SK-N-MC (cell line): ENCODE data around the gene RP2.

Source experiments
- EZH2 ChIP-seq: fragments of 200-600 bp; sonication (generic); IDR thresholded peaks from one replicate; pipeline ENCODE4 v1.6.1; 2017; ENCODE audit warnings: antibody characterized with exemption
- FOXP2 ChIP-seq: optimal IDR thresholded peaks from 2 replicates; pipeline ENCODE3; 2011; ENCODE audit warnings: mild to moderate bottlenecking, moderate library complexity; ENCODE audit not compliant: insufficient read depth; ENCODE audit errors: extremely low read length, control extremely low read depth
- POLR2AphosphoS5 ChIP-seq: IDR thresholded peaks from 2 replicates; pipeline ENCODE4 v1.6.1; 2012; ENCODE audit warnings: mild to moderate bottlenecking, low read depth, low read length, borderline replicate concordance

- TF ChIP-seq EZH2, result no peak
- TF ChIP-seq POLR2AphosphoS5, result no peak
- no peak for TF ChIP-seq FOXP2
These were observed 79.4 kb downstream of the RP2 start for GRCh38 chrX:46916273-46916672.
